ENCODE data around the gene KCNQ2. TPM values are rescaled to one million over a fixed set of nuclear protein-coding genes. Genes with fewer than 3 reads are reported as not detected.

KCNQ2 gene
- total RNA-seq, 1 donor from 2014 or later, result 14.6 TPM

DNA sequence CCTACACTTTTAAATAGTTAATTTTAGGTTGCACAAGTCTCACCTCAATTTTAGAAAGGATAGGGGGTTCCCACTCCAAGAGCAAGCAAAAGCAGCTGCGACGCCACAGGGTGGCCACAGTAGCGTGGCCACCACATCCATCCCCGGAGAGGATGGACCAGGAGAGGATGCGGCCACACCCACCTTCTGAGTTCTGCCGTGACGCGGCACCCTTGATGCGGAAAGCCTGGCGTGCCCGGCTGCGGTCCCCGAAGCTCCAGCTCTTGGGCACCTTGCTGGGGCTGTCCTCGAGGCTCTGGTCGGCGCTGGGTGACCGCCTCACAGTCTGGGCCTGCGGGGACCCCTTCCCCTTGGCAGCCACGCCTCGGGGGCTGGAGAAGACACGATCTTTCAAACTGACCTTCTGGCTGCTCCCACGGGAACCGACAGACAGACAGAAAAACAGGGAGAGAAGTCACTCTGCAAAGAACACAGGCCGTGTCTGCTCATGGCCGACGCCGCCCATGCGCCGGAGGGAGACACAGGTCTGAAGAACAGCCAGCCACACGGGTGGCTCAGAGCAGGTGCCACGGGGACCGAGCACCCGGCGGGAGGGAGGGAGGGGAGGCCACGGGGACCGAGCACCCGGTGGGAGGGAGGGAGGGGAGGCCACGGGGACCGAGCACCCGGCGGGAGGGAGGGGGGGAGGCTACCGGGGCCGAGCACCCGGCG is 57.6 kb downstream of the KCNQ2 start:
- DNase-seq (ENCODE audit: low spot score, unreplicated experiment), result no peak
- no peaks in the 10 kb centered on the region for H3K27me3 Mint-ChIP-seq
- H3K36me3 Mint-ChIP-seq (ENCODE audit: insufficient read depth), result no peaks in the 10 kb centered on the region
- no peak overlapping the region for H3K27ac Mint-ChIP-seq
- H3K4me3 Mint-ChIP-seq (ENCODE audit: low read depth), result no peak overlapping the region
- no peaks in the 10 kb centered on the region for H3K9me3 Mint-ChIP-seq (ENCODE audit: low read depth)
- no peak for TF ChIP-seq CTCF (IDR thresholded peaks at IDR 0.05; ENCODE audit: unreplicated experiment)
- H3K4me1 Mint-ChIP-seq (ENCODE audit: low read depth), result peaks cover 4% of the 10 kb centered on the region

DNA sequence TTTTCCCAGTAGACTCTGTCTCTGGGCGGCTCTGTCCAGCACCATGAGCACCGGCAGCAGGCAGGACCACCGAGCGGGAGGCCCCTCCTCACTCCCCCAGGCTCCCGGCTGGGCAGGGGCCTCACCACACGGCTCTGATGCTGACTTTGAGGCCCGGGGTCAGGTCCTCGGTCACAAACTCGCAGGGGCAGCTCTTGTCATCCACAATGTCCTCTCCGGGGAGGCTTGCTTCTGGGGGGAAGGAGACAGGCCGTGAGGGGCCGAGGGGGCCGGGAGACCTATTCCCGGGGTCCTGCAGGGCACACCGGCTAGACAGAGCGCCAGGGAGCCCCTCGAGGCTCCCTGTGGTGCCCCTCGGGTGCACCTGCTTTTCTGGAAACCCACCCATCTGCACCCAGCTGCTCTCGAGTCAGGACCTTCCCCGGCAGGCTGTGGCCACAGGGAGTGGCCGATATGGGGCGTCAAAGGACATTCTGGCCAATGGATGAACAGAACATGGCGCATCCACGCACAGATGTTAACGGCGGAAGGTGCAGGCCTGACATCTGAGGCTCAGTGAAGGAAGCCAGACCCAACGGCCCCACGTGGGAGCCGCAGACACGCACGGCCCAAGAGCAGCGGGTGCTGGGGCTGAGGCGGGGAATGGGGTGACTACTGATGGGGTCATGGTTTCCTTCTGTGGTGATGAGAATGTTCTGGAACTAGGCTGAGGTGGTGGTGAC is 58.3 kb downstream of the KCNQ2 start:
- Mint-ChIP-seq H3K36me3 (ENCODE audit: insufficient read depth) (no peaks in the 10 kb centered on the region), H3K27ac (no peak overlapping the region), H3K4me1 (ENCODE audit: low read depth) (peaks cover 4% of the 10 kb centered on the region), H3K27me3 (no peaks in the 10 kb centered on the region), H3K4me3 (ENCODE audit: low read depth) (no peak overlapping the region), H3K9me3 (ENCODE audit: low read depth) (no peaks in the 10 kb centered on the region)
- DNase-seq (ENCODE audit: low spot score, unreplicated experiment), result no peak
- no peak for TF ChIP-seq CTCF (IDR thresholded peaks at IDR 0.05; ENCODE audit: unreplicated experiment)

DNA sequence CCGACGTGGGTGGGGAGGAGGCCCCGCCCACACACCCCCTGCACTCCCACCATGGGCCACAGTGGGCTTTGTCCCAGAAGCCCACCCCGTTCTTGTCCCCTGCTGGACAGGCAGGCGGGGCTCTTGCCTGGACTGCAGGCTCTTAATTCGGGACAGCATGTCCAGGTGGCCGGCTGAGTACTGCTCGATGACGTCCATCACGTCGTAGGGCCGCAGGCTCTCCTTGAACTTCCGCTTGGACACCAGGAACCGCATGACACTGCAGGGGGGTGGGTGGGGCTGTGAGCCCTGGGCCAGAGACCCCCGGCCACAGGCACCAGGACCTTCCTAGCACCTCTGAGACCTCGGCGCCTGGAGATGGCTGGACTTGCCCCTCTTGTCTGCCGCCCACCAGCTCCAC is 59.1 kb downstream of the KCNQ2 start:
- Mint-ChIP-seq H3K9me3 (ENCODE audit: low read depth) (no peaks in the 10 kb centered on the region), H3K4me1 (ENCODE audit: low read depth) (peaks cover 4% of the 10 kb centered on the region)
- TF ChIP-seq CTCF (IDR thresholded peaks at IDR 0.05; ENCODE audit: unreplicated experiment), result no peak

GRCh38 chr20:63412889-63413288 is 59.6 kb downstream of the KCNQ2 start:
- no peak overlapping the region for H3K27ac Mint-ChIP-seq
- no peak overlapping the region for H3K4me3 Mint-ChIP-seq (ENCODE audit: low read depth)
- no peaks in the 10 kb centered on the region for H3K9me3 Mint-ChIP-seq (ENCODE audit: low read depth)
- TF ChIP-seq CTCF (IDR thresholded peaks at IDR 0.05; ENCODE audit: unreplicated experiment), result no peak
- H3K36me3 Mint-ChIP-seq (ENCODE audit: insufficient read depth), result no peaks in the 10 kb centered on the region
- DNase-seq (ENCODE audit: low spot score, unreplicated experiment), result no peak
- no peaks in the 10 kb centered on the region for H3K27me3 Mint-ChIP-seq
- H3K4me1 Mint-ChIP-seq (ENCODE audit: low read depth), result peaks cover 4% of the 10 kb centered on the region

More for the DNA sequence above, 59.1 kb downstream of the KCNQ2 start:
- Mint-ChIP-seq H3K4me3 (ENCODE audit: low read depth) (no peak overlapping the region), H3K27me3 (no peaks in the 10 kb centered on the region), H3K27ac (no peak overlapping the region), H3K36me3 (ENCODE audit: insufficient read depth) (no peaks in the 10 kb centered on the region)
- DNase-seq (ENCODE audit: low spot score, unreplicated experiment), result no peak

DNA sequence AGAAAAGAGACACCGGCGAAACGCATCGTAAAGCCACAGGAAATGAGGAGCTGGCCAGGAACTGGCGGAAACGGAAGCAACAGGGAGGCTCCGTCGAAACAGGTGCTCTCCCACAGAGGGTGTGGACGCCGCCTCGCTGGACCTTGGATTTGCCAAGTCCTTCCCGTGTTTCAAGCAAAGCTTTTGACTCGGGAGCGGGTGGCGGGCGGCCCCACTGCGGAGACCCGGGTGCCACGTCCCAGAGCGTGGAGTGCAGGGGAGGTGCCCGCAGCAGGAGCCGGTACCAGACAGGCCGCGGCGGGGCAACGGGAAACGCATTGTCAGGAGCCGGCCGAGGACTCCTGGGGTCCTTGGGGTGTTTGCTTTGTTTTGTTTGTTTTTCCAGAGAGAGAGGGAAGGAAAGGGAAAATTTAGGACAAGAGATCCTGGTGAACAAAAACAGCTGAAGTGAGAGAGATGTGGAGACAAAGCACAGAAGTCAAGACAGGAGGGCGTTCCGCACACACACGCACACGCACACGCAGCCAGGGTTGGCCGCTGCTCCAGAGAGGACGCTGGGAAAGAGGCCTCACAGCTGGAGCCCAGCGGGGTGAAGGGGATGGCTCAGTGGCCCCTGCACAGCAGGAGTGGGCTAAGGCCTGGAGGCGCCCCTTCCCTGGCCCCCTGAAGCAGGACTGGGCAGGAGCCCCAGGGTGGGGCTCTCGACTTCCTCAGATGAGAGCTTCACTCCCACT is 60.4 kb downstream of the KCNQ2 start:
- Mint-ChIP-seq H3K4me1 (ENCODE audit: low read depth) (peaks cover 4% of the 10 kb centered on the region), H3K4me3 (ENCODE audit: low read depth) (no peak overlapping the region), H3K9me3 (ENCODE audit: low read depth) (no peaks in the 10 kb centered on the region), H3K27me3 (no peaks in the 10 kb centered on the region), H3K27ac (no peak overlapping the region), H3K36me3 (ENCODE audit: insufficient read depth) (no peaks in the 10 kb centered on the region)
- TF ChIP-seq CTCF (IDR thresholded peaks at IDR 0.05; ENCODE audit: unreplicated experiment), result no peak
- no peak for DNase-seq (ENCODE audit: low spot score, unreplicated experiment)
